ENCODE measurements around the gene IMPG2. TPM values are rescaled to one million over a fixed set of nuclear protein-coding genes. Genes with fewer than 3 reads are reported as not detected.

The IMPG2 gene
- total RNA-seq, 2 experiments from 2014 or later: 0.05 to 0.07 TPM

DNA sequence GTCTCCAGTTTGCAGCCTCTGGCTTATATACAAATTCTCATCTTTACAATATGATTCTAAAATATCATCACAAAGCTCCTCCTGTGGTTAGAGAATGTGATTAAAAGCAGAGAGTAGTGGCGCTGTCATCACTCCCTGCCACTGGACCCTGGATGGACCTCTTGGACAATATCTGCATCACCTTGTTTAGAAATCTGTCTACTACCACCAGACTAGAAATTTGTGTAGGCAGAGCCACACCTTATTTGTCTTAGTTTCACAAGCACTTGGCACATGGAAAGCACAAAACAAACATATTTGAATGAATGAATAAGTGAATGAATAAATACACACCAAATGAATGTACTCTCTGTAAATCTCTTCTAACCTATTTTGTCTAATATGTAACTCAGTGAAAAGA, 68.1 kb downstream of the IMPG2 start:
- CTCF ChIA-PET: interaction anchor here (1.1 kb wide), 1 partner anchor 153 kb away, joined by 3 read pairs; no protein-coding TSS in a partner anchor
- intact Hi-C loops (cut with micrococcal nuclease): no loop called here

DNA sequence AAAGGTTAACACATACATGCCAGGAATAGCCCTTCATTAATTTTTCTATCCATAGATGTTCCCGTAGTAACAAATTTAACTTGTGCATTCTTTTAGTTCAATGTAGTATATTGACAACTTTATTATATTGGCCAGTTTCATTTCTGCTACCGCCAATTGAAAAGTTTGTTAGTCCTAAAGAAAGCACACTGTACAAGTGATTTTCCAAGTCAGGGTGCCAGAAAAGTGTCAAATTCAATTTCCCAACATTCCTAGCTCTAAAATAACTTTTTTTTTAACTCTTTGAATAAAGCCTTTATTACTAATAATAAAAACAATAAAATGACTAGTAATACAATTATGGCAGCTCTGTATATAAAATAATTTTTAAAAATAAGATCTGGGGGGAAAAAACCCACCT, 68.9 kb downstream of the IMPG2 start:
- H3K36me3 Mint-ChIP-seq (ENCODE audit: low read depth): no peaks in the 10 kb centered on the region
- no peak overlapping the region for H3K27ac Mint-ChIP-seq
- no peak overlapping the region for H3K4me3 Mint-ChIP-seq
- intact Hi-C loops (cut with micrococcal nuclease): no loop called here
- no peak for DNase-seq
- CTCF ChIA-PET: no interaction called here
- H3K4me1 Mint-ChIP-seq (ENCODE audit: low read depth): peaks cover 5% of the 10 kb centered on the region
- no peaks in the 10 kb centered on the region for H3K27me3 Mint-ChIP-seq (ENCODE audit: low read depth)
- H3K9me3 Mint-ChIP-seq: no peaks in the 10 kb centered on the region

More for the DNA sequence above, 68.1 kb downstream of the IMPG2 start:
- Mint-ChIP-seq H3K27me3 (ENCODE audit: low read depth) (no peaks in the 10 kb centered on the region), H3K4me1 (ENCODE audit: low read depth) (peaks cover 5% of the 10 kb centered on the region), H3K36me3 (ENCODE audit: low read depth) (no peaks in the 10 kb centered on the region), H3K9me3 (no peaks in the 10 kb centered on the region), H3K27ac (no peak overlapping the region), H3K4me3 (no peak overlapping the region)
- DNase-seq: no peak

DNA sequence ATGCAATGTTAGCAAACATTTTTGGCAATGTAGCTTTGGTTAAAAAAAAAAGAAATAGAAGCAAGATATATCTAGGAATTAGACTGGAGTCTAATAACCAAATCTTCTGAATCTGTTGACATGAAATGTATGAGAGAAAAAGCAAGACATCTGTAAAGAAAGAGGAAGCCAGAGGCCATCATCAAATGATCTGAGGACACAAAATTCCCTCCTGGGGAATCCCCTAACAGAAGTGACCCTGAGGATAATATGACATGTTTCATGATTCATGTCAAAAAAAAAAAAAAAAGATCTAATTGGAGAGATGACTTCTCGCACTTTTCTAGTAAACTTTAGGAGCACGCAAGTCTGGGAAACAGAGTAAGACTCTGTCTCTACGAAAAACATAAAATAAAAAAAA, 70.9 kb downstream of the IMPG2 start:
- Mint-ChIP-seq H3K27ac (no peak overlapping the region), H3K4me1 (ENCODE audit: low read depth) (peaks cover 5% of the 10 kb centered on the region), H3K27me3 (ENCODE audit: low read depth) (no peaks in the 10 kb centered on the region), H3K4me3 (no peak overlapping the region), H3K36me3 (ENCODE audit: low read depth) (peaks cover 2% of the 10 kb centered on the region), H3K9me3 (no peaks in the 10 kb centered on the region)
- CTCF ChIA-PET: no interaction called here
- intact Hi-C loops (cut with micrococcal nuclease): no loop called here
- DNase-seq: no peak

- no peak overlapping the region for H3K27ac Mint-ChIP-seq
- no peak overlapping the region for H3K4me3 Mint-ChIP-seq
- no peaks in the 10 kb centered on the region for H3K9me3 Mint-ChIP-seq
- CTCF ChIA-PET: no interaction called here
- peaks cover 9% of the 10 kb centered on the region for H3K4me1 Mint-ChIP-seq (ENCODE audit: low read depth)
- H3K36me3 Mint-ChIP-seq (ENCODE audit: low read depth): peaks cover 6% of the 10 kb centered on the region
- DNase-seq: no peak
- no peaks in the 10 kb centered on the region for H3K27me3 Mint-ChIP-seq (ENCODE audit: low read depth)
- intact Hi-C loops (cut with micrococcal nuclease): no loop called here
These were observed 71.6 kb downstream of the IMPG2 start for GRCh38 chr3:101248736-101249135.

GRCh38 chr3:101244212-101244575, 76.2 kb downstream of the IMPG2 start:
- intact Hi-C loops (cut with micrococcal nuclease): no loop called here
- Mint-ChIP-seq H3K36me3 (ENCODE audit: low read depth) (peaks cover 8% of the 10 kb centered on the region), H3K27me3 (ENCODE audit: low read depth) (no peaks in the 10 kb centered on the region), H3K4me1 (ENCODE audit: low read depth) (peaks cover 6% of the 10 kb centered on the region), H3K4me3 (no peak overlapping the region), H3K9me3 (no peaks in the 10 kb centered on the region), H3K27ac (no peak overlapping the region)
- CTCF ChIA-PET: no interaction called here
- no peak for DNase-seq

GRCh38 chr3:101243285-101244211, 76.8 kb downstream of the IMPG2 start:
- Mint-ChIP-seq H3K4me1 (ENCODE audit: low read depth) (peaks cover 3% of the 10 kb centered on the region), H3K27ac (no peak overlapping the region), H3K27me3 (ENCODE audit: low read depth) (no peaks in the 10 kb centered on the region), H3K36me3 (ENCODE audit: low read depth) (peaks cover 8% of the 10 kb centered on the region), H3K9me3 (no peaks in the 10 kb centered on the region), H3K4me3 (no peak overlapping the region)
- intact Hi-C loops (cut with micrococcal nuclease): no loop called here
- DNase-seq: no peak
- CTCF ChIA-PET: no interaction called here

DNA sequence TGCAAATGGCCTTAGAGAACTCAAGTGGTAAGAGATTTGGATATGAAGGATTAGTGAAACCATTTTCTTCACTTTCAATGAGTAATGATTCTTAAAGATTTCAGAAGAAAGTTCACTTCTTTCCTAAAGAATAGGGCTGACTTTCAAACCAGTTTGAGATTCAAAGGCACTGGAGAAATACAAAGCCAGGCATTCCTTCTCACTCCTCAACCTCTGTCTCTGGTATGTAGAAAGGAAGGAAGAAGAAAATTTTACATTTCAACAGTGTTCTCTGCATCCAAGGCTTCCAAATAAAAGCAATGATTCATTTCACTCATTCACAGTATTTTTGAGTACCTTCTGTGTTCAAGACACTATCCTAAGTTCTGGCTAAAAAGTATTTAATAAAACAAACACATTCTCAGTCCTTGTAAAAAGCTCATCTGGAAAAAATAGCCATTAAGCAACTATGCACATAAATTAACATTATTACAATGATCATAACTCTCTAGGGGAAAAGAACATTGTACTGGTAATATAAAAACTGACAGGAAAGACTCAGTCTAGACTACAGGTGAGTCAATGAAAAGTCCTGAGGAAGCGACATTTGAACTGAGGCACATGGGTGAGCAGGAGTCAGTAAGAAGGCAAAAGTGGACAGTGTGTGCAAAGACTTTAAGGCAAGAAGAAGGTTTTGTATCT, 79.5 kb downstream of the IMPG2 start:
- H3K4me1 Mint-ChIP-seq (ENCODE audit: low read depth): peaks cover 3% of the 10 kb centered on the region
- CTCF ChIA-PET: no interaction called here
- H3K27ac Mint-ChIP-seq: no peak overlapping the region

GRCh38 chr3:101235048-101235447, 85.3 kb downstream of the IMPG2 start:
- DNase-seq: no peak
- H3K27me3 Mint-ChIP-seq (ENCODE audit: low read depth): no peaks in the 10 kb centered on the region
- intact Hi-C loops (cut with micrococcal nuclease): no loop called here
- H3K9me3 Mint-ChIP-seq: no peaks in the 10 kb centered on the region
- H3K27ac Mint-ChIP-seq: no peak overlapping the region
- CTCF ChIA-PET: no interaction called here
- no peaks in the 10 kb centered on the region for H3K36me3 Mint-ChIP-seq (ENCODE audit: low read depth)
- no peak overlapping the region for H3K4me3 Mint-ChIP-seq
- H3K4me1 Mint-ChIP-seq (ENCODE audit: low read depth): no peaks in the 10 kb centered on the region

More for the DNA sequence above, 79.5 kb downstream of the IMPG2 start:
- intact Hi-C loops (cut with micrococcal nuclease): no loop called here
- DNase-seq: no peak
- Mint-ChIP-seq H3K4me3 (no peak overlapping the region), H3K9me3 (no peaks in the 10 kb centered on the region), H3K27me3 (ENCODE audit: low read depth) (no peaks in the 10 kb centered on the region), H3K36me3 (ENCODE audit: low read depth) (peaks cover 8% of the 10 kb centered on the region)

DNA sequence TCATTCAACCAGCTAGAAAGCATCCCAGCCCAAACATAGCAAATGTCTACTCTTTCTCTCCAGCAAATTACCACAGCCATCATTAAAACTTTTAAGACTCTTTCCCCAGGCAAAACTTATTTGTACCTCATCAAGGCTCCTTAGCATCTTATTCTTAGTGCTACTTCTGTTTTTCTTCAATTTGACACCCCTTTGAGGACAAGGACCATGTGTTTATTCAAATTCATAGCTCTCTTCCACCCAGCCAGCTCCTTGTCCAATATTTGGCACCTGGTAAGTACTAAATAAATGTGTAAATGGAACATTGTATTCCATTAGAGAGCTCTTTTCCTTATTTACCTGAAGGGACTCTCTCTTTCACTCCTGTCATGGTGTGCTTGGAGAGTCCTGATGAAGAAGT, 89.8 kb downstream of the IMPG2 start:
- H3K27me3 Mint-ChIP-seq (ENCODE audit: low read depth): no peaks in the 10 kb centered on the region
- H3K27ac Mint-ChIP-seq: no peak overlapping the region
- DNase-seq: no peak
- no peaks in the 10 kb centered on the region for H3K9me3 Mint-ChIP-seq
- H3K36me3 Mint-ChIP-seq (ENCODE audit: low read depth): no peaks in the 10 kb centered on the region
- intact Hi-C loops (cut with micrococcal nuclease): no loop called here
- CTCF ChIA-PET: no interaction called here
- H3K4me1 Mint-ChIP-seq (ENCODE audit: low read depth): no peaks in the 10 kb centered on the region
- H3K4me3 Mint-ChIP-seq: no peak overlapping the region

DNA sequence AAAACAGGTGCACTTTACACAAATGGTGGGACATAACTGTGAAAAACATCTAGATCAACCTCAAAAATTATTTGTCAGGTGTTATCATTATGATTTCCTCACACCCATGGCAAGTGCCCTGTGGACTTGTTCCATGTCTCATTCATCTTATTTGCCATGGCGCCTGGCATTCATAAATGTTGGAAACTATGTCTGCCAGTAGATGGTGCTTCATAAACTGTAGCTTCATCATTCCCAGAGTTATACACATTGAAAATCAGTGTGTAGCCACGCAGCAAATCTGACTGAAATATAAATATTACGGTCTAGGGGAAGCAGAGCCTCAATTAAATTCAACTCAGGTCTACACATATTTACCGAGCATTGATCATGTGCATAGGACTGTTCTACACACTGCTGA, 90.7 kb downstream of the IMPG2 start:
- Mint-ChIP-seq H3K4me3 (no peak overlapping the region), H3K36me3 (ENCODE audit: low read depth) (no peaks in the 10 kb centered on the region), H3K9me3 (no peaks in the 10 kb centered on the region), H3K27me3 (ENCODE audit: low read depth) (no peaks in the 10 kb centered on the region), H3K27ac (no peak overlapping the region), H3K4me1 (ENCODE audit: low read depth) (no peaks in the 10 kb centered on the region)
- CTCF ChIA-PET: no interaction called here
- DNase-seq: no peak
- intact Hi-C loops (cut with micrococcal nuclease): no loop called here

- intact Hi-C loops (cut with micrococcal nuclease): no loop called here
- no peaks in the 10 kb centered on the region for H3K4me1 Mint-ChIP-seq (ENCODE audit: low read depth)
These were observed 91.9 kb downstream of the IMPG2 start for GRCh38 chr3:101228441-101228840.

GRCh38 chr3:101224739-101225138, 95.6 kb downstream of the IMPG2 start:
- Mint-ChIP-seq H3K36me3 (ENCODE audit: low read depth) (no peaks in the 10 kb centered on the region), H3K4me1 (ENCODE audit: low read depth) (peaks cover 9% of the 10 kb centered on the region)

More at GRCh38 chr3:101228441-101228840, 91.9 kb downstream of the IMPG2 start:
- no peak overlapping the region for H3K4me3 Mint-ChIP-seq
- H3K27ac Mint-ChIP-seq: no peak overlapping the region
- CTCF ChIA-PET: interaction anchor here (0.6 kb wide), 1 partner anchor 210 kb away, joined by 3 read pairs; no protein-coding TSS in a partner anchor
- H3K9me3 Mint-ChIP-seq: no peaks in the 10 kb centered on the region
- DNase-seq: no peak
- no peaks in the 10 kb centered on the region for H3K36me3 Mint-ChIP-seq (ENCODE audit: low read depth)
- H3K27me3 Mint-ChIP-seq (ENCODE audit: low read depth): no peaks in the 10 kb centered on the region

DNA sequence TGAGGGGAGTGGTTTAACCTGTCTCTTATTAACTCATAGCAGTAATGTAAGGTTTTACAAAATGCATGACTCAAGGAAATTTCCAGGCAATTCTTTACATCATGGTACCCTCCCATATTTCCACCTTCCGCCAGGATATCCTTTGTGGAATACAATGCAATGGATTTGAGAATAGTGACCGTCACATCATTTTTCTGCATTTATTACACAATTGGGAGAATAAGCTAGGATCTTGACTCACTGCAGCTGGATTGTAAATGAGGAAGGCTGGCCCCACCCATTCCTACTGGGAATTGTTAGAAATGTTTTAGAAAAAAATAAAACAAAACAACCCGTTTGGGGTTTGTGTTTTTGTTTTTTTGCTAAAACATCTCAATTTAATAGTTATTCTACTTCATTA, 97.4 kb downstream of the IMPG2 start:
- no peak overlapping the region for H3K27ac Mint-ChIP-seq
- no peak for DNase-seq
- H3K4me3 Mint-ChIP-seq: no peak overlapping the region
- peaks cover 3% of the 10 kb centered on the region for H3K36me3 Mint-ChIP-seq (ENCODE audit: low read depth)
- peaks cover 16% of the 10 kb centered on the region for H3K4me1 Mint-ChIP-seq (ENCODE audit: low read depth)
- H3K27me3 Mint-ChIP-seq (ENCODE audit: low read depth): no peaks in the 10 kb centered on the region
- intact Hi-C loops (cut with micrococcal nuclease): no loop called here
- H3K9me3 Mint-ChIP-seq: peaks cover 5% of the 10 kb centered on the region
- CTCF ChIA-PET: interaction anchor here (0.6 kb wide), 1 partner anchor 185 kb away, joined by 5 read pairs; no protein-coding TSS in a partner anchor

More at GRCh38 chr3:101224739-101225138, 95.6 kb downstream of the IMPG2 start:
- CTCF ChIA-PET: no interaction called here
- no peaks in the 10 kb centered on the region for H3K9me3 Mint-ChIP-seq
- intact Hi-C loops (cut with micrococcal nuclease): no loop called here
- DNase-seq: no peak
- no peak overlapping the region for H3K27ac Mint-ChIP-seq
- no peaks in the 10 kb centered on the region for H3K27me3 Mint-ChIP-seq (ENCODE audit: low read depth)
- H3K4me3 Mint-ChIP-seq: no peak overlapping the region

Measured in activated naive CD4-positive, alpha-beta T cell treated with anti-CD3 and anti-CD28 coated beads for 36 hours (primary cell).